Prostate gland (tissue), 2 donors: ENCODE measurements around the gene FBXL13.

ENCODE experiments used
- CTCF ChIP-seq, 4 experiments: fragments of 200-600 bp in 2 of 4; fragments of 450-650 bp in 2 of 4; sonication (generic) in 2 of 4; IDR thresholded peaks; 1 replicate in 3 of 4; 2 replicates in 1 of 4; pipeline ENCODE4 v1.5.1; 2016 to 2019; ENCODE audit warnings: antibody characterized with exemption in 4 of 4, mild to moderate bottlenecking in 2 of 4, moderate library complexity in 2 of 4
- POLR2A ChIP-seq: fragments of 450-650 bp; IDR thresholded peaks from one replicate; pipeline ENCODE4 v1.6.1; 2016; ENCODE audit warnings: antibody characterized with exemption, mild to moderate bottlenecking
- POLR2AphosphoS5 ChIP-seq: sonication (generic); formaldehyde crosslinking; IDR thresholded peaks from one replicate; pipeline ENCODE4 v1.6.1; 2017; ENCODE audit warnings: antibody characterized with exemption

GRCh38 chr7:103101543-103101942 lies 26.9 kb upstream of the FBXL13 start:
- TF ChIP-seq CTCF (IDR thresholded peaks at IDR 0.05) (no peak), POLR2A (no peak), POLR2AphosphoS5 (no peak)
